Measurements from ENCODE around the gene RNLS. TPM values are rescaled to one million over a fixed set of nuclear protein-coding genes. Genes with fewer than 3 reads are reported as not detected.

The RNLS gene
- total RNA-seq, 1 experiment from 2014 or later, result 8.1 TPM

DNA sequence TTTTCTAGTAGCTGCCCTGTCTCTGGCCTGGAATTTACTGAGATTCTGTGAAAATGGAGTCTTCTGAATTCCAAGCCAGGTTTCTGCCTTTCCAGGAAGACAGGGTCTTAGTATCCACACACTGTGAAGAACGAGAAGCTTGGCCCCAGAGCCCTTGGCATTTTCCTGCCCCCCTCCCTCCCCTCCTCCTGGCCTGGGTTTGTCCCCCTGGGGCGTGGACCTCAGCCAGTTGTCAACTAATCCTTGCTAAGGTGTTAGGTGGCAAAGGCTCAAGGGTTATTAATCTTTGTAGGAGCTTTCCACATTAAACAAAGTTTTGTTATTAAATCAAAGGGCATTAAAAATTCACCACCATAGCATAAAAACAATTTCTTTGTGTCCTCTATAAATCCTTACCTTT, 329.5 kb downstream of the RNLS start:
- Histone ChIP-seq H3K27ac (ENCODE audit: low read depth, low read length, poor library complexity, severe bottlenecking) (no peak overlapping the region), H3K27me3 (replicated peaks; ENCODE audit: insufficient read depth, low read depth, low read length, poor library complexity) (no peaks in the 10 kb centered on the region), H3K36me3 (ENCODE audit: insufficient read depth, low read length, poor library complexity, severe bottlenecking) (no peaks in the 10 kb centered on the region), H3K9me3 (ENCODE audit: low read depth, low read length, poor library complexity, severe bottlenecking) (no peaks in the 10 kb centered on the region), H3K4me3 (ENCODE audit: low read depth, low read length, poor library complexity, severe bottlenecking) (no peak overlapping the region), H3K4me1 (ENCODE audit: insufficient read depth, low read length, poor library complexity, severe bottlenecking) (no peaks in the 10 kb centered on the region)
- ChIA-PET POLR2A (ENCODE audit: low non-redundant PET) (interaction anchor here (0.7 kb wide), 1 partner anchor 266 kb away, joined by 4 read pairs; no protein-coding TSS in a partner anchor), CTCF (no interaction called here)
- no peak for DNase-seq (ENCODE audit: low spot score)
- intact Hi-C loops (cut with micrococcal nuclease; ENCODE audit: unreplicated experiment), result no loop called here
- TF ChIP-seq, protein P1, sequence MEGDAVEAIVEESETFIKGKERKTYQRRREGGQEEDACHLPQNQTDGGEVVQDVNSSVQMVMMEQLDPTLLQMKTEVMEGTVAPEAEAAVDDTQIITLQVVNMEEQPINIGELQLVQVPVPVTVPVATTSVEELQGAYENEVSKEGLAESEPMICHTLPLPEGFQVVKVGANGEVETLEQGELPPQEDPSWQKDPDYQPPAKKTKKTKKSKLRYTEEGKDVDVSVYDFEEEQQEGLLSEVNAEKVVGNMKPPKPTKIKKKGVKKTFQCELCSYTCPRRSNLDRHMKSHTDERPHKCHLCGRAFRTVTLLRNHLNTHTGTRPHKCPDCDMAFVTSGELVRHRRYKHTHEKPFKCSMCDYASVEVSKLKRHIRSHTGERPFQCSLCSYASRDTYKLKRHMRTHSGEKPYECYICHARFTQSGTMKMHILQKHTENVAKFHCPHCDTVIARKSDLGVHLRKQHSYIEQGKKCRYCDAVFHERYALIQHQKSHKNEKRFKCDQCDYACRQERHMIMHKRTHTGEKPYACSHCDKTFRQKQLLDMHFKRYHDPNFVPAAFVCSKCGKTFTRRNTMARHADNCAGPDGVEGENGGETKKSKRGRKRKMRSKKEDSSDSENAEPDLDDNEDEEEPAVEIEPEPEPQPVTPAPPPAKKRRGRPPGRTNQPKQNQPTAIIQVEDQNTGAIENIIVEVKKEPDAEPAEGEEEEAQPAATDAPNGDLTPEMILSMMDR (conservative IDR thresholded peaks at IDR 0.05; ENCODE audit: low read depth, low read length), result no peak
- TF ChIP-seq EZH2 (IDR thresholded peaks at IDR 0.05; ENCODE audit: borderline replicate concordance, low read depth, low read length, poor library complexity, severe bottlenecking), result no peak
- no TSS peak for BruUV-seq (replicated peaks)

DNA sequence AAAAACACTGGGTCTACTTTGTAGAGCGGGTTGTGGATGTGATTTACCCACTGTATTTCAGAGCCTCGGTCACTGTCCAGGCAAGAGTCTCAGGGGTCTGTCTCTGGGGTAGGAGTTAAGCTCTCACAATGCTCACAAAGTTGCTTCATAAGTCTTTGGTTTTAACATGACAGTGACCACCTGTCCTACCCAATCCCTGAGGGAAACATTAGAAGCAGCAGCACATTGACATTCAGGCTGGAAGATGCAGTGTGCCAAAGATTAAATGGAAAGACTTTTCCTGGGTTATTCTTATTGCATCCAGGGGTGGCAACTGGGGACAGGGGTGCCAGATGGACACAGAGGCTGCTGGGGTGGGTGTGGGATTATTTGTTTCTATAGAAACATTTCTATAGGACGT, 330.0 kb downstream of the RNLS start:
- ChIA-PET CTCF (no interaction called here), POLR2A (ENCODE audit: low non-redundant PET) (interaction anchor here (0.7 kb wide), 1 partner anchor 267 kb away, joined by 4 read pairs; no protein-coding TSS in a partner anchor)
- Histone ChIP-seq H3K4me1 (ENCODE audit: insufficient read depth, low read length, poor library complexity, severe bottlenecking) (no peaks in the 10 kb centered on the region), H3K36me3 (ENCODE audit: insufficient read depth, low read length, poor library complexity, severe bottlenecking) (no peaks in the 10 kb centered on the region), H3K27ac (ENCODE audit: low read depth, low read length, poor library complexity, severe bottlenecking) (no peak overlapping the region), H3K27me3 (replicated peaks; ENCODE audit: insufficient read depth, low read depth, low read length, poor library complexity) (no peaks in the 10 kb centered on the region), H3K4me3 (ENCODE audit: low read depth, low read length, poor library complexity, severe bottlenecking) (no peak overlapping the region), H3K9me3 (ENCODE audit: low read depth, low read length, poor library complexity, severe bottlenecking) (no peaks in the 10 kb centered on the region)
- intact Hi-C loops (cut with micrococcal nuclease; ENCODE audit: unreplicated experiment), result no loop called here
- TF ChIP-seq, protein P1 (conservative IDR thresholded peaks at IDR 0.05; ENCODE audit: low read depth, low read length), result no peak
- no peak for TF ChIP-seq EZH2 (IDR thresholded peaks at IDR 0.05; ENCODE audit: borderline replicate concordance, low read depth, low read length, poor library complexity, severe bottlenecking)
- DNase-seq (ENCODE audit: low spot score), result no peak
- no TSS peak for BruUV-seq (replicated peaks)

GRCh38 chr10:88249450-88249849, 333.7 kb downstream of the RNLS start:
- CTCF ChIA-PET, result no interaction called here
- no peak overlapping the region for H3K27ac ChIP-seq (ENCODE audit: low read depth, low read length, poor library complexity, severe bottlenecking)

More at GRCh38 chr10:88249450-88249849, 333.7 kb downstream of the RNLS start:
- TF ChIP-seq EZH2 (IDR thresholded peaks at IDR 0.05; ENCODE audit: borderline replicate concordance, low read depth, low read length, poor library complexity, severe bottlenecking), result no peak
- TF ChIP-seq, protein P1 (conservative IDR thresholded peaks at IDR 0.05; ENCODE audit: low read depth, low read length), result no peak
- POLR2A ChIA-PET (ENCODE audit: low non-redundant PET), result no interaction called here
- Histone ChIP-seq H3K27me3 (replicated peaks; ENCODE audit: insufficient read depth, low read depth, low read length, poor library complexity) (no peaks in the 10 kb centered on the region), H3K36me3 (ENCODE audit: insufficient read depth, low read length, poor library complexity, severe bottlenecking) (no peaks in the 10 kb centered on the region), H3K4me3 (ENCODE audit: low read depth, low read length, poor library complexity, severe bottlenecking) (no peak overlapping the region), H3K4me1 (ENCODE audit: insufficient read depth, low read length, poor library complexity, severe bottlenecking) (no peaks in the 10 kb centered on the region), H3K9me3 (ENCODE audit: low read depth, low read length, poor library complexity, severe bottlenecking) (no peaks in the 10 kb centered on the region)
- intact Hi-C loops (cut with micrococcal nuclease; ENCODE audit: unreplicated experiment), result no loop called here
- no TSS peak for BruUV-seq (replicated peaks)
- no peak for DNase-seq (ENCODE audit: low spot score)

All from A673 (cell line).